Renal cortex interstitium (tissue), 11 donors: ENCODE measurements around the gene SLC39A10. TPM values are rescaled to one million over a fixed set of nuclear protein-coding genes. Genes with fewer than 3 reads are reported as not detected.

Source experiments
- DNase-seq, 11 donors: peaks; one replicate each; pipeline ENCODE4 v3.0.0-alpha.2; 2013; ENCODE audit warnings: low read depth in 9 of 11, low spot score in 4 of 11; ENCODE audit errors: extremely low read depth in 1 of 11
- polyA plus RNA-seq, 3 donors: library from polyadenylated mRNA; unstranded; fragments of 120-200 nt; gene quantifications; one replicate each; pipeline ENCODE4 v1.2.1, GENCODE V29; 2013; ENCODE audit not compliant: insufficient read length in 3 of 3

Gene SLC39A10
- polyA plus RNA-seq, 3 donors, result 68.1 to 104 (median 90.1) TPM

DNA sequence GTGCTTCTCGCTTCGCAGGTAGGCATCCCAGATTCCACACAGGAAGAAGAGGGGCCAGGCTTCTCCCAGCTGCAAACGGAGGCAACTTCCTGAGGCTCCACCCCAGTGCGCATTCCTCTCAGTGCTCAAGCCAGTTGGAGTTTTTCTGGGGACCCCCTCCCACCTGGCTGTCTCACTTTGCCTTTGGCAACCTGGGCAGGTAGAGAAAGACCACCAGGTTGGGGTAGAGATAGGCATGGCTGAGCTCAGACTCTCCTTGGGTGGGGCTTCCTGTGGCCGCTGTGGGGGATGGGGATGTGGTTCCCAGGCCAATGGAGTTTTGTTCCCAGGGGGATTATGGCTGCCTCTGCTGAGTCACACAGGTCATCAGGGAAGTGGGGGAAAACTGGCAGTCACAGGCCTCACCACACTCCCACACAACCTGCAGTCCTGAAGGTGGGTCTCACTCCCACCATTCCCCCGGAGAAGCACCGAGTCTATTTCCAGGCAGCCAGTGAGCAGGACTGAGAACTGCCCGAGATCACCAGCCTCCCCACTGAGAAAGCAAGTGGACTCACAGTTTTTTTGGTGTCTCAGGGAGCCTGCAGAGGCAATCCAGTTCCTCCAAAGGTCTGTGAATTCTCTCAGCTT is 38.1 kb downstream of the SLC39A10 start:
- no peak for DNase-seq

DNA sequence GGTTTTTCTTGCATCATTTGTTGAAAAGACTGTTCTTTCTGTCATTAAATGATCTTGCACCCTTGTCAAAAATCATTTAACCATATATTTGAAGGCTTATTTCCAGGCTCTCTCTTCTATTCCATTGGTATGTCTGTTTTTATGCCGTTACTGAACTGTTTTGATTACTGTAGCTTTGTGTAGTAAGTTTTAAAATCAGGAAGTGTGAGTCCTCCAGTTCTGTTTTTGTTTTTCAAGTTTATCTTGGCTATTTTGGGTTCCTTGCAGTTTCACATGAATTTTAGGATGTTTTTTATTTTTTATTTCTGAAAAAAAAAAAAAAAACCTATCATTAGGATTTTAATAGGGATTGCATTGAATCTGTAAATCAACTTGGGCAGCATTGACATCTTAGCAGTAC is 39.0 kb downstream of the SLC39A10 start:
- DNase-seq, result no peak

GRCh38 chr2:195697681-195698220 is 40.7 kb downstream of the SLC39A10 start:
- DNase-seq, result no peak

DNA sequence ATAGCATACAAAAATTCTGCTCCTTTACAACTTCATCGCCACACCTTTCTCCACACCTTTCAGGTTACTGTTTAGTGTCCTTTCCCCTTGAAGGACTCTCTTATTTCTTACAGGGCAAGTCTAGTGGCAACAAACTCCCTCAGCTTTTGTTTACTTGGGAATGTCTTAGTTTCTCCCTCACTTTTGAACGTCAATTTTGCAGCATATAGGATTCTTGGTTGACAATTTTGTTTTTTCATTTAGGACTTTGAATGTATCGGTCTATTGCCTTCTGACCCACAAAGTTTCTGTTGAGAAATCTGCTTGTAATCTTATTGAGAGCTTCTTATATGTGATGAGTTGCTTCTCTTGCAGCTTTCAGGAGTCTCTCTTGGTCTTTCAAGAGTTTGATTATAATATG is 43.5 kb downstream of the SLC39A10 start:
- no peak for DNase-seq

DNA sequence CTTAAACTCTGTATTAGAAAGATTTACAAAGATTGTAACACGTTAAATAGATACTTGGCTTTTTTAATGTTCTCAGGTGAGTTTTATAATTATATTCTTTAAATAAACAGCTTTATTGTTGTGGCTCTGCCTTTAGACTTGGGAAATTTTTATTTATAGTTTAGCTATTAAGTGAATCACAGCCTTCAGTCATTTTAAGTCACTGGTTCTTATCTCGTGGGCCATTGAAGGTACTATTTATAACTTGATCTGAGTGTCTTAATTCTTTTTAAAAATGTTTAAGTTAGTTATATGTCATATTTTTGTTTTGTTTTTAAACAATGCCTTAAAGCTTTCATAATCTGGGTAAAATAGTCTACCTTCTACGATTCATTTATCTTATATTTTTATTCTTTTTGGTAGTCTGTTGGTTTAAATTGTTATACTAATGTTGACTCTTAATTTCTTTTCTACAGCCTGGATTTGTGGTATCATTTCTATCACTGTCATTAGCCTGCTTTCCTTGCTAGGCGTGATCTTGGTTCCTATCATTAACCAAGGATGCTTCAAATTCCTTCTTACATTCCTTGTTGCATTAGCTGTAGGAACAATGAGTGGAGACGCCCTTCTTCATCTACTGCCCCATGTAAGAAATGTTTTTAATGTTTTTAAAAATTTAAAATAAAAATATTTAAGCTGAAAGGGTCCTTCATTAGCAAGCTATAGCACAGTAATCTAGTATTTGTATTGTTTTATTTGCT is 49.3 kb downstream of the SLC39A10 start:
- no peak for DNase-seq

DNA sequence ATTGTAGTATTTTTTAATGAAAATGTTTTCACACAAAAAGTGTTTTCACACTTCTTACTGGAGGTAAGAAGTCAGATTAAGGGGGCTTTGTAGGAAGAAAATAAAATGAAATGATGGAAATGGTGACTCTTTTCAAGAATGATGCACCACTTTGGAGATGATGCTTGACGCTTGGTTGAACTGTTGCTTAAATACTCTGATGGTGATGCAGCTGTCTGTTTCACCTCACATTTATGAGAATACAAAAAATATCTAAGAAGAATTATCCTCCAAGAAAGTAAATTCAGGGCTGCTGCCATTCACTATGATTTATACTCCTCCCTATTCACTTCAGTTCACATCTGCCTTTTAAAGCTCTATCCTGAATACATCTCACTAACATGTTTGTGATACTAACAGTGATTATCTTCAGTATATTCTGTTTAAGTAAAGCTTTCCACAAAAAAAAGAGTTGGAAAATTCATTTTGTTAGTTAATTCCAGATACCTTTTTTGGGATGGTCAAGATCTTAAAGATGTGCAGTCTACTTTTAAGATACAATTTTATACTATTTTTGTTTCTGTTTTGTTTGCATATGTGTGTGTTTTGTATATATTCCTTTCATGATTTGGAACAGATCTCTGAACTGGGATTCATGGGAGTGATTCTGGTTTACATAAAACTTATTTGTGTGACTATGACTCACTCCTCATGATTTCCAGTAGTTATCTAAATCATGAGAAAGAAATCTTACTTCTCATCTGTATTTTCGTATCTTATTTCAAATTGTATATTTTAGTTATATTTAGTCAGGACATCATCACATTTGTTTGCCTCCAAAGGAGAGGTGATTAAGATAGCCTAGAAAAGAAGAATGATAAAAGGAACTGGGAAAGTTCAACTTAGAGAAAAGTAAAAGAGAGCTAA is 53.1 kb downstream of the SLC39A10 start:
- DNase-seq, result no peak

GRCh38 chr2:195711478-195711877 is 54.5 kb downstream of the SLC39A10 start:
- no peak for DNase-seq

DNA sequence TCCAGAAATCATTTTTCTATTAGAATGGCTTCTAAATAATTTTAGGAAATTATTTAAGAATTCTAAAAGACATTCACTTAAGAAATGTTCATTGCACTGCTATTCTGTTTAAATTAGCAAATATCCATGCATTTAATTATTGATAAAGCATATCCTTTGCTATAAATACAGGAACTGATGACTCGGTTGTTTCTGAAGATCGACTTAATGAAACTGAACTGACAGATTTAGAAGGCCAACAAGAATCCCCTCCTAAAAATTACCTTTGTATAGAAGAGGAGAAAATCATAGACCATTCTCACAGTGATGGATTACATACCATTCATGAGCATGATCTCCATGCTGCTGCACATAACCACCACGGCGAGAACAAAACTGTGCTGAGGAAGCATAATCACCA is 59.4 kb downstream of the SLC39A10 start:
- DNase-seq, result no peak

GRCh38 chr2:195721042-195721441 is 64.0 kb downstream of the SLC39A10 start:
- no peak for DNase-seq

DNA sequence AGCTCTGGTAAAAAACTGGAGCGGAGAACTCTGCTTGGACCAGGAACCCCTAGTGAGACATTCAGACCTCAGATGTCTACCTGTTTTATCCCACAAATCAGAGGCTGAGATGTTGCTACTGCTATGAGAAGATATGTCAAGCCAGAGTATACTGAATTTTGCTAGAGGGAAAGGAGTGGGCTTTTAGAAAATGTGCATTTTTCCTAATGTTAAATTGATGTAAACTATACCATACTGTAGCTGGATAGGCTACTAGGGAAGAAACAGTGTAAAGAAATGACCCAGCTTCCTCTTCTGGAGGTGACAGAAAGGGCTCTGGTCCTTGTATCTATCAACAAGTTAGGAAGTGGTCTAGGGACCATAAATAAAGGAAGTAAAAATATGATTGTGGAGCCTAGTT is 65.0 kb downstream of the SLC39A10 start:
- DNase-seq, result no peak

GRCh38 chr2:195727106-195727505 is 70.1 kb downstream of the SLC39A10 start:
- DNase-seq, result no peak

DNA sequence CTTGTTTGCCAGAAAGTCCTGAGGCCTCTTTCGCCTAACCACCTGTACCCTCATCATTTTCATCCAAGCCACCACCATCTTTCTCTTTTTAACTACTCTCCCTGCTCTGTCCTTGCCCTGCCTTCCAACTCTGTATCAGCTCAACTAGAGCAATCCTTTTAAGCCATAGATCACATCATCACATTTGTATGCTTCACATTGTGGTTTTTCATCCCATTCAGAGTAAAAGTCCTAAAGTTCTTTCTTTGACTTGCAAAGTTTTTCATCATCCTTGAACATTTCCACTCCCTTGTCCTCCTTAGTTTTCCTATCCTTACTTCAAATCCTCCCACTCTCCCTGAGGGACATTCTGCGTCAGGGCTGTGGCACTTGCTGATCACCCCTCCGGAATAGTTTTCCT is 73.9 kb downstream of the SLC39A10 start:
- no peak for DNase-seq

GRCh38 chr2:195732574-195732973 is 75.5 kb downstream of the SLC39A10 start:
- peak in 8 of 11 donors; percentile 11 to 37 (median 24) for DNase-seq

- DNase-seq, result no peak
Observed at GRCh38 chr2:195733831-195734230, 76.8 kb downstream of the SLC39A10 start.

DNA sequence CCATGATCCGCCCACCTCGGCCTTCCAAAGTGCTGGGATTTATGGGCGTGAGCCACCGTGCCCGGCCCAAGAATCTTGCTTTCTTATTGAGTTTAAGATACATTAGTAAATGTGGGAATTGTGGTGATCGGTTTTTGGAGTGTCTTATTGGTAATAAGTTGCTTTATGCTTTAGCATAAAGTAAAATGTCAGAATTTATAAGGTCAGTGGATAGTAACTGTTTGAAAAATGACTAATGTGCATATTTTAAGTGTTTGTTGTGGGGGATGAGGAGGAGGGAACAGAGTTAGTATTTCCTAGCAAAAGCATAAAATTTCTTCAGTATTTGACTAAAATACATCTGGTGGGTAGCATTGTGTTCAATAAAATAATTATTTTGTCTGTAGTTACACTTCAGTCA is 77.4 kb downstream of the SLC39A10 start:
- no peak for DNase-seq

DNA sequence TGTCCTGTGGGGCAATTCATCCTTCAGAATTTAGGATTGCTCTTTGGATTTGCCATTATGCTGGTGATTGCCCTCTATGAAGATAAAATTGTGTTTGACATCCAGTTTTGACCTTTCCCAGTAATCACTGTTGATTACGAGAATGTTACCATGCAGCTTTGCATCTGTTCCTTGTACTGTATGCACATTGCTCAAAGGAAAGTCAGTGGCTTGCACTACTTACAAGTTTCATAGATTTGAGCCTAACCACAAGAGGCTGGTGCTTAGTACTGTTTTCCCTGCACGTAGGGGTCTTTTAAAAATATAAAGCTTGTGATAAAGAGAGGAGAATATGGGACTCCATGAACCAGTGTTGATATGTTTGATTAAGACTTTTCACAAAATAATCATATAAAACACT is 77.9 kb downstream of the SLC39A10 start:
- DNase-seq, result no peak

DNA sequence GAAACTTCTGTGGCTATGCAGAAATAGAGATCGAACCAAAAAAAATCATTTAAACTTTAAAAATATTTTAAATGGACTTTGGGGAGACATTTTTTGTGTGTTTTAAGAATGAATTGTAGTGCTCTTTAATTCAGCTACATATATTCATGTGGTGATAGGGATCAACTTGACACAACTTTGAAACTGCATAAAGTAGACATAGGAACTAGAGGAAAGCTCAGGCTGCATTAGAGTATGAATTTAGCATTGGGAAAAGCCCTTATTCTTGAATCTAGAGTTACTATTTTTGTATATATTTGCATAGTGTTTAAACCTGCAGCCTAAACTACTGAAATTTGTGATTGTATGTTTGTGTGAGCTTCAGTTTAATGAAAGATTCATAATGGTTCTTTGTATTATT is 78.3 kb downstream of the SLC39A10 start:
- no peak for DNase-seq

DNA sequence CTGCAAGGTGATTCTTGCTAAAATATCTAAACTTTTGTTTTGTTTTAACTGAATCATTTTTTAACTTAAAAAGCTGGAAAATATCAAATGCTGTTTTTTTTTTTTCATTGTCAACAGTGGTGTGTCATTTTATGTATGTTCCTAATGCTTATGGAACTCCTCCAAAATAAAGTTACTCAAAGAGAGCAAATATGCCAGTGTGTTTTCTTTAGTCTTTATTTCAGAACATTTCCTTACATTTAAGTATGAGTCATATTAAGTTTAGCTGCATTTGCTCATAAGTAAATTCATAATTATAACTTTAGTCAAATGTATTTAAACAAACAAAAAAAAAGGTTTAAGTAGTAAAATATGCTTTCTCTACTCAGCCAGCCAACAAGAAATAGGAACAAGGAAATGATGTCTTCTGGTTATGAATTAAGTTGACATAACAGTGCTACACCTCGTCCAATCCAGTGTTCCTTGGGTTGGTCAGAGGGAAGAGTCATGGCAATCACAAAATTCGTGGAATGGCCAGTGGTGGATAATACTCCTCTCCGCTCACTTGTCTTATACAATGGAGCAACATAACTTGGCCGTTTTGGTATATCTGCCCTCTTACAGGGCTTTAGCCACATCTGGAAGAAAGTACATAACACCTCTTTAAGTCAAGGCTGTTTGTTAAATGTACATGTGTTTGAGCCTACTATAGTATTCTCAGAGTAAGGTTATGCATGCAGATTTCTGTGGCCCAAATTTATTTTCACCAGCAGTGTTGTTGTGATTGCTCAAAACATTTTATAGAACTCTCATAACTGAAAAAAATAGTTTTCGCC is 80.7 kb downstream of the SLC39A10 start:
- no peak for DNase-seq

DNA sequence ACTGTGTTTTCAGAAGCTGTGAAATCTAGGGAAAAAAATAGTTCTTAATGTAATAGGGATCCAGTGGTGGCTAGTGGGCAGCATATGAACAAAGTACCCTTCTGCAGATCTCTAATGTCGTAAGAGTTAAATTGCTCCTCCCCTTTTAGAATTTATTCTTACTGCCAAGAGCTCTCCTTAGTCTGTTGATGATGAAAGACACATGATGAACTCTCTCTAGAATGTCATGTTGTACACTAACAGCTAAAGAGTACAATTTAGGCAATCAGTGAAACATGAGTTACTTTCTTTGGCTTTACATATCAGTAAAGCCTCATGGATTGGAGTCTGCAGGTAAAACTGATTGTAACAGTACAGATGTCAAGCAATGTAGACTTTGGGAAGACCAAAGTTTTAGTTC is 84.2 kb downstream of the SLC39A10 start:
- DNase-seq, result no peak
